NCI-H2171 treated with DMSO at 0.1 percent for 48 hours (cell line): ENCODE data around the gene OR1F1.
A peak's percentile ranks its signal among the peaks of the same experiment; 100 is the strongest.
"Not testable (repeated sequence)": the region's sequence is repeated elsewhere in the genome, so short reads cannot be mapped to it uniquely, and the experiment has no call there.

Experiments used
- DNase-seq: peaks from one replicate; lab custom pipeline; 2025; lab: John Stamatoyannopoulos, UW

OR1F1 gene

GRCh38 chr16:3150346-3151218 lies 37.4 kb upstream of the OR1F1 start:
- DNase-seq = peak; percentile 95

- peak; percentile 83 for DNase-seq
Observed at GRCh38 chr16:3152027-3152276, 36.1 kb upstream of the OR1F1 start.

GRCh38 chr16:3152277-3152990 lies 35.6 kb upstream of the OR1F1 start:
- DNase-seq = peak; percentile 91

GRCh38 chr16:3152991-3153368 lies 35.0 kb upstream of the OR1F1 start:
- DNase-seq = no peak

GRCh38 chr16:3155181-3155580 lies 32.8 kb upstream of the OR1F1 start:
- DNase-seq = no peak

- DNase-seq = no peak
Observed at GRCh38 chr16:3155972-3156371, 32.0 kb upstream of the OR1F1 start.

- peak; percentile 90 for DNase-seq
Observed at GRCh38 chr16:3157229-3158025, 30.6 kb upstream of the OR1F1 start.

- no peak for DNase-seq
Observed at GRCh38 chr16:3158026-3158509, 29.9 kb upstream of the OR1F1 start.

- DNase-seq = peak; percentile 81
Observed at GRCh38 chr16:3158510-3159314, 29.3 kb upstream of the OR1F1 start.

- DNase-seq = peak; percentile 70
Observed at GRCh38 chr16:3161235-3162018, 26.6 kb upstream of the OR1F1 start.

GRCh38 chr16:3164121-3164991 lies 23.6 kb upstream of the OR1F1 start:
- DNase-seq = no peak

GRCh38 chr16:3165111-3165822 lies 22.7 kb upstream of the OR1F1 start:
- no peak for DNase-seq

GRCh38 chr16:3166505-3166886 lies 21.5 kb upstream of the OR1F1 start:
- no peak for DNase-seq

- not testable (repeated sequence) for DNase-seq
Observed at GRCh38 chr16:3168729-3169128, 19.3 kb upstream of the OR1F1 start.

- no peak for DNase-seq
Observed at GRCh38 chr16:3170440-3171180, 17.4 kb upstream of the OR1F1 start.

GRCh38 chr16:3171181-3171854 lies 16.7 kb upstream of the OR1F1 start:
- no peak for DNase-seq

- DNase-seq = no peak
Observed at GRCh38 chr16:3171855-3172593, 16.0 kb upstream of the OR1F1 start.
